K562 (cell line): ENCODE results near the gene USP49. TPM values are rescaled to one million over a fixed set of nuclear protein-coding genes. Genes with fewer than 3 reads are reported as not detected.
A peak's percentile ranks its signal among the peaks of the same experiment; 100 is the strongest.
"Not testable (repeated sequence)": the region's sequence is repeated elsewhere in the genome, so short reads cannot be mapped to it uniquely, and the experiment has no call there.

ENCODE experiments used
- ATAC-seq: fragments of 200-7000 bp; cut with Tn5 transposase; 3 replicates; pipeline ENCODE4 v1.9.1; 2020; ENCODE audit warnings: moderate library complexity
- BruUV-seq: library from RNA; stranded (reverse); fragments of 400-500 nt; replicated peaks from 2 replicates; lab custom pipeline; 2021; lab: Mats Ljungman, UMichigan
- CTCF ChIA-PET: fragments of 300-600 bp; formaldehyde crosslinking; extraction: SDS; loops from one replicate; lab custom pipeline; 2021; ENCODE audit warnings: low intra/inter-chr PET ratio; lab: Yijun Ruan, JAX
- POLR2A ChIA-PET: fragments of 300-600, 350-650 bp; sonication (Branson Sonifier 250); formaldehyde crosslinking; extraction: SDS; loops from one replicate; lab custom pipeline; 2021; ENCODE audit warnings: antibody characterized with exemption, inconsistent platforms; lab: Yijun Ruan, JAX
- DNase-seq, 4 experiments: peaks; one replicate each; pipeline versions ENCODE4 v3.0.0 to v3.0.0-alpha.2; 2011 to 2018; ENCODE audit warnings: low spot score in 3 of 4, mixed read lengths in 3 of 4; ENCODE audit errors: extremely low read depth in 1 of 4
- FAIRE-seq: peaks from 2 replicates; lab custom pipeline; 2011; peaks lifted over from hg19 to GRCh38; lab: Jason Lieb, UNC
- H2AFZ ChIP-seq: 2 replicates; pipeline ENCODE4 v1.6.0; 2011; ENCODE audit warnings: low read depth, low read length, control low read depth, inconsistent platforms
- H3K27ac ChIP-seq: fragments of 200-600 bp; 3 replicates; pipeline ENCODE4 v1.8.0; 2011; ENCODE audit warnings: low read depth, mild to moderate bottlenecking, control low read depth, inconsistent platforms, low read length, moderate library complexity, mixed read lengths; ENCODE audit errors: extremely low read depth
- H3K27me3 ChIP-seq, 2 experiments: fragments of 300-600 bp in 1 of 2; 2 replicates in 1 of 2; 3 replicates in 1 of 2; pipeline versions ENCODE4 v1.6.0 to v1.8.0; 2011; ENCODE audit warnings: inconsistent platforms in 2 of 2, low read length in 2 of 2, mild to moderate bottlenecking in 1 of 2, mixed read lengths in 1 of 2, moderate library complexity in 1 of 2; ENCODE audit not compliant: control insufficient read depth in 2 of 2, insufficient read depth in 2 of 2
- H3K36me3 ChIP-seq: fragments of 300-600 bp; 3 replicates; pipeline ENCODE4 v1.8.0; 2011; ENCODE audit warnings: mild to moderate bottlenecking, low read length, inconsistent platforms; ENCODE audit not compliant: control insufficient read depth, insufficient read depth
- H3K4me1 ChIP-seq, 2 experiments: fragments of 200-600 bp in 1 of 2; replicated peaks in 1 of 2; 2 replicates in 1 of 2; 3 replicates in 1 of 2; pipeline versions ENCODE4 v1.5.1 to v1.8.0; 2011; ENCODE audit warnings: inconsistent platforms in 2 of 2, low read length in 2 of 2, mild to moderate bottlenecking in 1 of 2, mixed read lengths in 1 of 2, moderate library complexity in 1 of 2; ENCODE audit not compliant: control insufficient read depth in 2 of 2, insufficient read depth in 2 of 2
- H3K4me2 ChIP-seq: 2 replicates; pipeline ENCODE4 v1.6.1; 2011; ENCODE audit warnings: low read length, control low read depth, inconsistent platforms, mixed read lengths; ENCODE audit not compliant: insufficient read depth
- H3K4me3 ChIP-seq: fragments of 200-600 bp; sonication (generic), shearing (Covaris generic); 2 replicates; pipeline ENCODE4 v1.5.1; 2016; ENCODE audit warnings: control low read depth, inconsistent platforms
- H3K79me2 ChIP-seq: fragments of 200-600 bp; 3 replicates; pipeline ENCODE4 v1.8.0; 2011; ENCODE audit warnings: low read length, inconsistent platforms; ENCODE audit not compliant: control insufficient read depth, insufficient read depth
- H3K9ac ChIP-seq, 2 experiments: 2 replicates each; pipeline versions ENCODE4 v1.6.0 to v1.6.1; 2011; ENCODE audit warnings: low read depth in 2 of 2, low read length in 2 of 2, control low read depth in 1 of 2, inconsistent platforms in 1 of 2, mild to moderate bottlenecking in 1 of 2, mixed read lengths in 1 of 2; ENCODE audit not compliant: insufficient read depth in 1 of 2
- H3K9me1 ChIP-seq: one replicate; pipeline ENCODE4 v1.6.0; 2011; ENCODE audit warnings: inconsistent platforms, mild to moderate bottlenecking, low read length, moderate library complexity; ENCODE audit not compliant: control insufficient read depth, insufficient read depth
- H3K9me3 ChIP-seq: replicated peaks from 2 replicates; pipeline ENCODE4 v1.5.1; 2011; ENCODE audit warnings: low read depth, low read length, inconsistent platforms; ENCODE audit not compliant: control insufficient read depth, insufficient read depth
- H4K20me1 ChIP-seq: replicated peaks from 2 replicates; pipeline ENCODE4 v1.6.1; 2011; ENCODE audit warnings: low read length, inconsistent platforms, mixed read lengths; ENCODE audit not compliant: control insufficient read depth, insufficient read depth
- BCOR ChIP-seq: fragments of 450-650 bp; IDR thresholded peaks from 2 replicates; pipeline ENCODE4 v1.6.1; 2016
- EP400 ChIP-seq: fragments of 450-650 bp; IDR thresholded peaks from 2 replicates; pipeline ENCODE4 v1.6.1; 2017; ENCODE audit warnings: antibody characterized with exemption, mild to moderate bottlenecking, moderate library complexity
- MAZ ChIP-seq, 2 experiments: fragments of 450-650 bp in 1 of 2; sonication (generic) in 1 of 2; formaldehyde crosslinking; IDR thresholded peaks in 1 of 2; conservative IDR thresholded peaks in 1 of 2; 2 replicates each; pipeline versions ENCODE4 v1.4.0 to v1.5.0; 2020; ENCODE audit warnings: mild to moderate bottlenecking in 1 of 2, missing genetic modification reagents in 1 of 2
- MLLT1 ChIP-seq, 2 experiments: fragments of 450-650 bp; IDR thresholded peaks; 2 replicates each; pipeline ENCODE4 v1.6.1; 2016
- NR2C1 ChIP-seq, 2 experiments: fragments of 450-650 bp; IDR thresholded peaks; 2 replicates each; pipeline ENCODE4 v1.6.1; 2017; ENCODE audit warnings: mild to moderate bottlenecking in 2 of 2, antibody characterized with exemption in 1 of 2, inconsistent platforms in 1 of 2, missing compliant biosample characterization in 1 of 2, missing genetic modification characterization in 1 of 2
- NR4A1 ChIP-seq, 2 experiments: fragments of 250-450 bp in 1 of 2; fragments of 450-650 bp in 1 of 2; sonication (Bioruptor Pico) in 1 of 2; IDR thresholded peaks; 2 replicates each; pipeline versions ENCODE4 v1.4.0 to v1.6.1; 2016 to 2020; ENCODE audit warnings: mild to moderate bottlenecking in 2 of 2, missing compliant biosample characterization in 1 of 2, missing genetic modification characterization in 1 of 2, moderate library complexity in 1 of 2
- POLR2H ChIP-seq: IDR thresholded peaks from 2 replicates; pipeline ENCODE4 v1.6.1; 2016; ENCODE audit warnings: missing genetic modification characterization, low read depth, mild to moderate bottlenecking, control low read depth, missing compliant biosample characterization, moderate library complexity
- ZBTB33 ChIP-seq: sonication (generic); formaldehyde crosslinking; IDR thresholded peaks from 2 replicates; pipeline ENCODE4 v1.8.1; 2023; ENCODE audit warnings: mild to moderate bottlenecking, missing genetic modification reagents
- ZNF121 ChIP-seq: sonication (generic); formaldehyde crosslinking; conservative IDR thresholded peaks from 2 replicates; pipeline ENCODE4 v1.8.0; 2022; ENCODE audit warnings: missing genetic modification reagents
- WGBS: fragments of 100-300 bp; shearing (Covaris generic); methylation state at CpG from one replicate; pipeline ENCODE4 v1.1.6; 2016; ENCODE audit warnings: low coverage, mixed read lengths; ENCODE audit not compliant: insufficient coverage; ENCODE audit errors: missing lambda C conversion rate; 5-methylcytosine and 5-hydroxymethylcytosine counted together
- in situ Hi-C: fragments of 300-500 bp; cut with MboI; formaldehyde crosslinking; loops from 4 replicates; pipeline ENCODE4 v1.15.0; 2018; ENCODE audit warnings: inconsistent platforms, mixed read lengths
- intact Hi-C: fragments of 100-400 bp; cut with micrococcal nuclease; formaldehyde crosslinking; loops from 2 replicates; pipeline ENCODE4 v1.14.2; 2022
- polyA plus RNA-seq, 8 experiments: library from polyadenylated mRNA; depleted of rRNA in 4 of 8; stranded (reverse) in 5 of 8; unstranded in 3 of 8; fragments of >200 nt; fragmentation: Nextera tagmentation in 2 of 8; fragmentation: Illumina TruSeq in 1 of 8; extraction: Ambion mirVana in 2 of 8; extraction: Trizol in 1 of 8; gene quantifications; 2 replicates each; pipeline versions ENCODE4 v1.2.1 to v1.2.3, GENCODE V29; 2011 to 2014; ENCODE audit warnings: inconsistent platforms in 1 of 8, missing spikeins in 1 of 8
- total RNA-seq, 7 experiments: library from RNA; depleted of rRNA in 6 of 7; stranded (reverse); fragments of >200 nt in 6 of 7; fragmentation: Illumina TruSeq in 2 of 7; extraction: Trizol in 2 of 7; gene quantifications; 2 replicates each; pipeline versions ENCODE4 v1.2.1 to v1.2.3, GENCODE V29; 2011 to 2021; ENCODE audit warnings: low replicate concordance in 1 of 7

Gene USP49
- total and polyA plus RNA-seq, 9 of the 15 experiments (the other 6 are each of a cell fraction or from before 2014, with no cell fraction given), result 1.0 to 9.9 (median 6.5) TPM

GRCh38 chr6:41943456-41943855 is 48.3 kb upstream of the USP49 start:
- no peaks in the 10 kb centered on the region; the same call in 1 of the 2 replicates for H4K20me1 ChIP-seq
- peak; percentile 27; the same call in 1 of the 2 replicates for TF ChIP-seq EP400
- no peak for TF ChIP-seq NR4A1 (CRISPR knock-in tag; IDR thresholded peaks at IDR 0.05)
- TF ChIP-seq NR4A1 (tag; IDR thresholded peaks at IDR 0.05), result no peak
- TF ChIP-seq POLR2H (tag), result peak; percentile 43; the same call in 1 of the 2 replicates
- H3K9me3 ChIP-seq, result no peaks in the 10 kb centered on the region
- no peak for FAIRE-seq
- H3K9ac ChIP-seq, result peak overlapping the region in 1 of 2 experiments; percentile 46; a peak in 1 of 4 replicates
- H2AFZ ChIP-seq, result peak overlapping the region; percentile 81; the same call in 1 of the 2 replicates
- no peak for DNase-seq
- in situ Hi-C loops, result no loop called here
- H3K79me2 ChIP-seq, result peaks cover 40% of the 10 kb centered on the region
- no peak for ATAC-seq
- H3K4me2 ChIP-seq, result no peak overlapping the region
- intact Hi-C loops, result no loop called here
- H3K36me3 ChIP-seq, result peaks cover 16% of the 10 kb centered on the region; the same call in 2 of the 3 replicates
- no peaks in the 10 kb centered on the region for H3K9me1 ChIP-seq
- no peak overlapping the region for H3K4me3 ChIP-seq
- no TSS peak for BruUV-seq
- H3K27ac ChIP-seq, result no peak overlapping the region
- CTCF ChIA-PET, result interaction anchor here (0.5 to 1.4 kb wide), 2 partner anchors 90 to 101 kb away, joined by 3 to 5 read pairs; no protein-coding TSS in a partner anchor
- H3K4me1 ChIP-seq, result peaks cover 28 to 37% of the 10 kb centered on the region in 2 experiments
- no peaks in the 10 kb centered on the region for H3K27me3 ChIP-seq
- POLR2A ChIA-PET, result interaction anchor here (1.3 to 13.7 kb wide), 2 partner anchors 18 to 101 kb away, joined by 3 to 166 read pairs; partner anchors contain the start of genes BYSL and MED20

GRCh38 chr6:41942882-41943281 is 47.7 kb upstream of the USP49 start:
- H3K9me3 ChIP-seq; DNase-seq; H4K20me1 ChIP-seq; BruUV-seq; H3K27me3 ChIP-seq; ATAC-seq; intact Hi-C loops; H3K4me3 ChIP-seq; FAIRE-seq; H3K9me1 ChIP-seq; in situ Hi-C loops; TF ChIP-seq NR2C1 (IDR thresholded peaks at IDR 0.05): not testable (repeated sequence)
- H3K4me1 ChIP-seq, result peaks cover 29 to 43% of the 10 kb centered on the region in 2 experiments
- peak overlapping the region in 1 of 2 experiments; percentile 46; a peak in 2 of 4 replicates for H3K9ac ChIP-seq
- peak overlapping the region; percentile 90 for H3K4me2 ChIP-seq
- H3K79me2 ChIP-seq, result peaks cover 46% of the 10 kb centered on the region
- ChIA-PET CTCF (interaction anchor here (1.4 kb wide), 1 partner anchor 101 kb away, joined by 5 read pairs; no protein-coding TSS in a partner anchor), POLR2A (interaction anchor here (0.6 to 13.7 kb wide), 14 partner anchors 8 to 164 kb away, joined by 3 to 166 read pairs (median 4); partner anchors contain the start of genes BYSL and MED20)
- H3K36me3 ChIP-seq, result peaks cover 22% of the 10 kb centered on the region; the same call in 2 of the 3 replicates
- TF ChIP-seq ZBTB33 (peak; percentile 39; the same call in 1 of the 2 replicates), BCOR (0 out of 2 replicates have a peak, but pooled peaks have one; percentile 8), NR2C1 (tag; IDR thresholded peaks at IDR 0.05) (0 out of 2 replicates have a peak, but pooled peaks have one; percentile 24), MLLT1 (IDR thresholded peaks at IDR 0.05) (peak in 1 of 2 experiments; percentile 45; a peak in 1 of 4 replicates), ZNF121 (CRISPR knock-in tag) (peak; percentile 52), MAZ (CRISPR knock-in tag; conservative IDR thresholded peaks at IDR 0.05 in 1 of 2, IDR thresholded peaks at IDR 0.05 in 1 of 2) (0 out of 4 replicates have a peak, but pooled peaks of 1 of the 2 experiments have one; percentile 13)
- H3K27ac ChIP-seq, result peak overlapping the region; percentile 72; the same call in 2 of the 3 replicates
- H2AFZ ChIP-seq, result peak overlapping the region; percentile 81
- WGBS, result 66% methylated on average over 13 of the region's 14 CpGs
